ENCODE results near the gene NANOS2.

DNA sequence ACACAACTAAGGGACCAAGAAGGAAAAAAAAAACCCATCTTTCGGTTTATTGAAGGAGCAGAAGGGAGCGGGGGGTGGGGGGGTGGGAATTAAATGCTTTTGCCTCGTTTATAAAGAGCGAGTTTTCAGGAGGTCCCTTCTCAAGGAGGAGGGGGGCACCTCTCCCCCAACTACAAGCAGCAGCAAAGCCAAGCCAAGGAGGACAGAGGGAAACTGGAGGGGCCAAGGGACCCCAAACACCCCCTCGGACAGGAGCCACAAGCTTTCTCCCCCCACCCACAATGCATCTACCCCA, 31.0 kb downstream of the NANOS2 start:
- TF ChIP-seq, protein P1, sequence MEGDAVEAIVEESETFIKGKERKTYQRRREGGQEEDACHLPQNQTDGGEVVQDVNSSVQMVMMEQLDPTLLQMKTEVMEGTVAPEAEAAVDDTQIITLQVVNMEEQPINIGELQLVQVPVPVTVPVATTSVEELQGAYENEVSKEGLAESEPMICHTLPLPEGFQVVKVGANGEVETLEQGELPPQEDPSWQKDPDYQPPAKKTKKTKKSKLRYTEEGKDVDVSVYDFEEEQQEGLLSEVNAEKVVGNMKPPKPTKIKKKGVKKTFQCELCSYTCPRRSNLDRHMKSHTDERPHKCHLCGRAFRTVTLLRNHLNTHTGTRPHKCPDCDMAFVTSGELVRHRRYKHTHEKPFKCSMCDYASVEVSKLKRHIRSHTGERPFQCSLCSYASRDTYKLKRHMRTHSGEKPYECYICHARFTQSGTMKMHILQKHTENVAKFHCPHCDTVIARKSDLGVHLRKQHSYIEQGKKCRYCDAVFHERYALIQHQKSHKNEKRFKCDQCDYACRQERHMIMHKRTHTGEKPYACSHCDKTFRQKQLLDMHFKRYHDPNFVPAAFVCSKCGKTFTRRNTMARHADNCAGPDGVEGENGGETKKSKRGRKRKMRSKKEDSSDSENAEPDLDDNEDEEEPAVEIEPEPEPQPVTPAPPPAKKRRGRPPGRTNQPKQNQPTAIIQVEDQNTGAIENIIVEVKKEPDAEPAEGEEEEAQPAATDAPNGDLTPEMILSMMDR (IDR thresholded peaks at IDR 0.05): no peak
- TF ChIP-seq POLR2A (IDR thresholded peaks at IDR 0.05): no peak

Data from thyroid gland (tissue), 4 donors.